ENCODE measurements around the gene DPY19L1.

The DPY19L1 gene

GRCh38 chr7:34889951-34890350 lies 147.3 kb downstream of the DPY19L1 start:
- no peak for TF ChIP-seq REST (IDR thresholded peaks at IDR 0.05; ENCODE audit: insufficient read depth in 1 of 2, low read depth in 2 of 2, low read length in 2 of 2)

GRCh38 chr7:34886856-34887255 lies 150.4 kb downstream of the DPY19L1 start:
- no peak for TF ChIP-seq POLR2AphosphoS5 (IDR thresholded peaks at IDR 0.05; ENCODE audit: low read depth, low read length)
- TF ChIP-seq TAF1 (IDR thresholded peaks at IDR 0.05; ENCODE audit: borderline replicate concordance, insufficient read depth, low read length), result no peak
- no peak for TF ChIP-seq REST (IDR thresholded peaks at IDR 0.05; ENCODE audit: insufficient read depth in 1 of 2, low read depth in 2 of 2, low read length in 2 of 2)
- no peak for TF ChIP-seq FOXP2 (optimal IDR thresholded peaks at IDR 0.05; ENCODE audit: borderline replicate concordance, extremely low read depth, extremely low read length, insufficient read depth)
- TF ChIP-seq SIN3A (IDR thresholded peaks at IDR 0.05; ENCODE audit: borderline replicate concordance, insufficient read depth, low read length), result no peak

DNA sequence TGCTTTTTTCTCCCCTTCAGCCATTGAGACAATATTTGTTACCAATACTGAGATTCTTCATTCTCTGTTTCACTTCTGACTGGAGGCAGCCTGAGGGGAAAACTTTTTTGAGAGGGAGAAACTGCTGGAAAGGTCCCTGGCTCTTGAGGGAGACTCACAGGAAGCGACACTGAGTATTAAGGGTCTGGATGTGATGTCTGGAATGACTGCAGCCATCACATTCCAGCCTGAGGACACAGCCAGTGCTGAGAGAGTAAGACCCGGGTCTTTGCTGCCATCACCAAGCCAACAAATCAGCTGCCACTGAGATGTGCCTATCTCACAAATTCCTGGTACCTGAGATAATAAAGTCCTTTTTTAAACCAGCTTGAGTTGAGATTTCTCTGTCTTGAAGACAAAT lies 157.4 kb downstream of the DPY19L1 start:
- TF ChIP-seq SIN3A (IDR thresholded peaks at IDR 0.05; ENCODE audit: borderline replicate concordance, insufficient read depth, low read length) (no peak), POLR2AphosphoS5 (IDR thresholded peaks at IDR 0.05; ENCODE audit: low read depth, low read length) (no peak), REST (IDR thresholded peaks at IDR 0.05; ENCODE audit: insufficient read depth in 1 of 2, low read depth in 2 of 2, low read length in 2 of 2) (no peak), TAF1 (IDR thresholded peaks at IDR 0.05; ENCODE audit: borderline replicate concordance, insufficient read depth, low read length) (no peak), FOXP2 (optimal IDR thresholded peaks at IDR 0.05; ENCODE audit: borderline replicate concordance, extremely low read depth, extremely low read length, insufficient read depth) (no peak)
